Tibial nerve (tissue), 4 donors: ENCODE measurements around the gene ENPP6.

Source experiments
- CTCF ChIP-seq, 5 experiments: fragments of 200-600 bp in 3 of 5; fragments of 450-650 bp in 2 of 5; sonication (generic) in 3 of 5; IDR thresholded peaks; one replicate each; pipeline ENCODE4 v1.5.1; 2016 to 2019; ENCODE audit warnings: antibody characterized with exemption in 5 of 5, mild to moderate bottlenecking in 3 of 5, moderate library complexity in 2 of 5
- EP300 ChIP-seq, 2 donors: sonication (generic); formaldehyde crosslinking; IDR thresholded peaks; one replicate each; pipeline ENCODE4 v1.6.1; 2017; ENCODE audit warnings: antibody characterized with exemption in 2 of 2, mild to moderate bottlenecking in 1 of 2
- POLR2A ChIP-seq, 2 donors: fragments of 450-650 bp; IDR thresholded peaks; one replicate each; pipeline ENCODE4 v1.6.1; 2017; ENCODE audit warnings: antibody characterized with exemption in 2 of 2, mild to moderate bottlenecking in 2 of 2, moderate library complexity in 2 of 2

- TF ChIP-seq POLR2A (IDR thresholded peaks at IDR 0.05): no peak
- TF ChIP-seq CTCF (IDR thresholded peaks at IDR 0.05): no peak
- TF ChIP-seq EP300 (IDR thresholded peaks at IDR 0.05): no peak
Observed at GRCh38 chr4:184193556-184194525, 23.8 kb downstream of the ENPP6 start.
